K562 (cell line): ENCODE measurements around the gene OPRD1. TPM values are rescaled to one million over a fixed set of nuclear protein-coding genes. Genes with fewer than 3 reads are reported as not detected.
A peak's percentile ranks its signal among the peaks of the same experiment; 100 is the strongest.

Source experiments
- ATF1 ChIP-seq, 2 experiments: fragments of 450-650 bp in 1 of 2; IDR thresholded peaks; 2 replicates each; pipeline ENCODE4 v1.6.1; 2016; ENCODE audit warnings: missing compliant biosample characterization in 1 of 2, missing genetic modification characterization in 1 of 2
- BDP1 ChIP-seq: IDR thresholded peaks from 3 replicates; pipeline ENCODE4 v1.6.1; 2011; ENCODE audit not compliant: insufficient read length, insufficient read depth
- MAFG ChIP-seq: fragments of 450-650 bp; conservative IDR thresholded peaks from 2 replicates; pipeline ENCODE4 v1.6.1; 2016; ENCODE audit warnings: missing genetic modification characterization, missing compliant biosample characterization
- MYC ChIP-seq, 2 experiments: fragments of 250-450 bp in 1 of 2; sonication (Bioruptor Pico) in 1 of 2; IDR thresholded peaks; 2 replicates each; pipeline versions ENCODE4 v1.5.1 to v1.6.1; 2012 to 2021; ENCODE audit warnings: low read depth in 2 of 2, borderline replicate concordance in 1 of 2, improper control_type of control experiment in 1 of 2, low read length in 1 of 2, mild to moderate bottlenecking in 1 of 2, moderate library complexity in 1 of 2
- NCOA1 ChIP-seq: fragments of 450-650 bp; IDR thresholded peaks from 2 replicates; pipeline ENCODE4 v1.6.1; 2016; ENCODE audit warnings: low read depth
- NKRF ChIP-seq: fragments of 450-650 bp; IDR thresholded peaks from 2 replicates; pipeline ENCODE4 v1.6.1; 2016; ENCODE audit warnings: borderline replicate concordance
- POLR2G ChIP-seq: fragments of 200-400 bp; formaldehyde crosslinking; IDR thresholded peaks from 2 replicates; pipeline ENCODE4 v1.6.1; 2017; ENCODE audit warnings: low read depth, mild to moderate bottlenecking, antibody characterized with exemption, low read length, moderate library complexity
- PTBP1 ChIP-seq: fragments of 200-400 bp; formaldehyde crosslinking; IDR thresholded peaks from 2 replicates; pipeline ENCODE4 v1.6.1; 2017; ENCODE audit warnings: low read depth, low read length
- RAD21 ChIP-seq, 2 experiments: fragments of 250-450 bp in 1 of 2; fragments of 450-650 bp in 1 of 2; sonication (Bioruptor Pico) in 1 of 2; formaldehyde crosslinking in 1 of 2; IDR thresholded peaks in 1 of 2; conservative IDR thresholded peaks in 1 of 2; 2 replicates each; pipeline versions ENCODE4 v1.4.0 to v1.8.0; 2020 to 2022; ENCODE audit warnings: mild to moderate bottlenecking in 2 of 2, moderate library complexity in 1 of 2
- SFPQ ChIP-seq: fragments of 200-400 bp; formaldehyde crosslinking; IDR thresholded peaks from 2 replicates; pipeline ENCODE4 v1.6.1; 2017; ENCODE audit warnings: mild to moderate bottlenecking, low read depth, low read length, moderate library complexity
- SIN3B ChIP-seq: fragments of 450-650 bp; IDR thresholded peaks from 2 replicates; pipeline ENCODE4 v1.6.1; 2017; ENCODE audit warnings: low read depth, mild to moderate bottlenecking, moderate library complexity
- SREBF1 ChIP-seq: fragments of 150-350 bp; IDR thresholded peaks from 2 replicates; pipeline ENCODE4 v1.6.1; 2014; ENCODE audit warnings: antibody characterized with exemption, low read depth, low read length, borderline replicate concordance
- SREBF2 ChIP-seq: sonication (generic); formaldehyde crosslinking; IDR thresholded peaks from 2 replicates; pipeline ENCODE4 v1.4.0; 2020; ENCODE audit warnings: mild to moderate bottlenecking, missing genetic modification reagents
- UBTF ChIP-seq, 2 experiments: IDR thresholded peaks; 2 replicates each; pipeline ENCODE4 v1.6.1; 2012; ENCODE audit warnings: improper control_type of control experiment in 2 of 2, low read depth in 2 of 2, low read length in 2 of 2, borderline replicate concordance in 1 of 2
- ZBTB17 ChIP-seq: fragments of 450-650 bp; formaldehyde crosslinking; IDR thresholded peaks from 2 replicates; pipeline ENCODE4 v1.4.0; 2020; ENCODE audit warnings: mild to moderate bottlenecking
- ZNF395 ChIP-seq: fragments of 200-800 bp; sonication (Bioruptor generic); IDR thresholded peaks from 2 replicates; pipeline ENCODE4 v1.6.1; 2017; ENCODE audit warnings: missing genetic modification characterization, missing compliant biosample characterization
- polyA plus RNA-seq, 8 experiments: library from polyadenylated mRNA; depleted of rRNA in 4 of 8; stranded (reverse) in 5 of 8; unstranded in 3 of 8; fragments of >200 nt; fragmentation: Nextera tagmentation in 2 of 8; fragmentation: Illumina TruSeq in 1 of 8; extraction: Ambion mirVana in 2 of 8; extraction: Trizol in 1 of 8; gene quantifications; 2 replicates each; pipeline versions ENCODE4 v1.2.1 to v1.2.3, GENCODE V29; 2011 to 2014; ENCODE audit warnings: inconsistent platforms in 1 of 8, missing spikeins in 1 of 8
- total RNA-seq, 7 experiments: library from RNA; depleted of rRNA in 6 of 7; stranded (reverse); fragments of >200 nt in 6 of 7; fragmentation: Illumina TruSeq in 2 of 7; extraction: Trizol in 2 of 7; gene quantifications; 2 replicates each; pipeline versions ENCODE4 v1.2.1 to v1.2.3, GENCODE V29; 2011 to 2021; ENCODE audit warnings: low replicate concordance in 1 of 7

OPRD1 gene
- total and polyA plus RNA-seq, 9 of the 15 experiments (the other 6 are each of a cell fraction or from before 2014, with no cell fraction given) = under 0.01 to 0.03 (median under 0.01) TPM; not detected in 6

GRCh38 chr1:28914228-28915030 is 102.5 kb downstream of the OPRD1 start, which contains the start of gene EPB41 (continued):
- TF ChIP-seq SFPQ (no peak), NCOA1 (no peak), MAFG (tag) (no peak), RAD21 (CRISPR knock-in tag; conservative IDR thresholded peaks at IDR 0.05 in 1 of 2, IDR thresholded peaks at IDR 0.05 in 1 of 2) (peak in 1 of 2 experiments; percentile 4; a peak in 1 of 4 replicates), UBTF (IDR thresholded peaks at IDR 0.05; ENCODE audit: borderline replicate concordance in 1 of 2, low read depth in 2 of 2, low read length in 2 of 2) (peak; percentile 20 to 80; a peak in 3 of 4 replicates), ATF1 (CRISPR knock-in tag; IDR thresholded peaks at IDR 0.05) (no peak), ATF1 (tag; IDR thresholded peaks at IDR 0.05) (0 out of 2 replicates have a peak, but pooled peaks have one; percentile 34), ZBTB17 (CRISPR knock-in tag) (peak; percentile 70; the same call in 1 of the 2 replicates), SREBF2 (no peak), PTBP1 (0 out of 2 replicates have a peak, but pooled peaks have one; percentile 69), SIN3B (peak; percentile 71; the same call in 1 of the 2 replicates), MYC (IDR thresholded peaks at IDR 0.05; ENCODE audit: low read depth, low read length) (peak; percentile 78), MYC (CRISPR knock-in tag; IDR thresholded peaks at IDR 0.05; ENCODE audit: borderline replicate concordance, low read depth) (no peak), POLR2G (peak; percentile 93), BDP1 (no peak), ZNF395 (CRISPR knock-in tag) (no peak), NKRF (peak; percentile 94; the same call in 1 of the 2 replicates), SREBF1 (no peak)
